ENCODE results near the gene CDH19.

Gene CDH19

GRCh38 chr18:66533693-66534092, 70.2 kb downstream of the CDH19 start:
- no peak for TF ChIP-seq CTCF (IDR thresholded peaks at IDR 0.05)
- Histone ChIP-seq H3K4me3 (ENCODE audit: low read depth in 1 of 2, low read length in 1 of 2) (no peak overlapping the region), H3K4me1 (ENCODE audit: control insufficient read depth in 1 of 2, insufficient read depth in 1 of 2, low read depth in 1 of 2, low read length in 1 of 2) (no peaks in the 10 kb centered on the region), H3K9me3 (no peaks in the 10 kb centered on the region), H3K36me3 (no peaks in the 10 kb centered on the region), H3K27ac (no peak overlapping the region), H3K27me3 (no peaks in the 10 kb centered on the region)

- H3K4me3 ChIP-seq (ENCODE audit: low read depth in 1 of 2, low read length in 1 of 2) = no peak overlapping the region
- no peak overlapping the region for H3K27ac ChIP-seq
- H3K4me1 ChIP-seq (ENCODE audit: control insufficient read depth in 1 of 2, insufficient read depth in 1 of 2, low read depth in 1 of 2, low read length in 1 of 2) = no peaks in the 10 kb centered on the region
- no peak for TF ChIP-seq CTCF (IDR thresholded peaks at IDR 0.05)
- no peaks in the 10 kb centered on the region for H3K27me3 ChIP-seq
- H3K9me3 ChIP-seq = no peaks in the 10 kb centered on the region
- no peaks in the 10 kb centered on the region for H3K36me3 ChIP-seq
These were observed 80.5 kb downstream of the CDH19 start for GRCh38 chr18:66523219-66523991.

- H3K4me3 ChIP-seq (ENCODE audit: low read depth in 1 of 2, low read length in 1 of 2) = no peak overlapping the region
- no peaks in the 10 kb centered on the region for H3K36me3 ChIP-seq
- peaks cover 0 to 3% of the 10 kb centered on the region in 2 experiments for H3K4me1 ChIP-seq (ENCODE audit: control insufficient read depth in 1 of 2, insufficient read depth in 1 of 2, low read depth in 1 of 2, low read length in 1 of 2)
- no peaks in the 10 kb centered on the region for H3K27me3 ChIP-seq
- no peak for TF ChIP-seq CTCF (IDR thresholded peaks at IDR 0.05)
- H3K9me3 ChIP-seq = no peaks in the 10 kb centered on the region
- no peak overlapping the region for H3K27ac ChIP-seq
These were observed 89.9 kb downstream of the CDH19 start for GRCh38 chr18:66513996-66514395.

GRCh38 chr18:66511792-66512191, 92.1 kb downstream of the CDH19 start:
- H3K4me3 ChIP-seq (ENCODE audit: low read depth in 1 of 2, low read length in 1 of 2) = no peak overlapping the region
- TF ChIP-seq CTCF (IDR thresholded peaks at IDR 0.05) = no peak
- no peaks in the 10 kb centered on the region for H3K36me3 ChIP-seq
- no peaks in the 10 kb centered on the region for H3K27me3 ChIP-seq
- H3K27ac ChIP-seq = no peak overlapping the region
- peaks cover 0 to 3% of the 10 kb centered on the region in 2 experiments for H3K4me1 ChIP-seq (ENCODE audit: control insufficient read depth in 1 of 2, insufficient read depth in 1 of 2, low read depth in 1 of 2, low read length in 1 of 2)
- H3K9me3 ChIP-seq = no peaks in the 10 kb centered on the region

GRCh38 chr18:66511289-66511688, 92.6 kb downstream of the CDH19 start:
- H3K27ac ChIP-seq = no peak overlapping the region

More at GRCh38 chr18:66511289-66511688, 92.6 kb downstream of the CDH19 start:
- Histone ChIP-seq H3K36me3 (no peaks in the 10 kb centered on the region), H3K9me3 (no peaks in the 10 kb centered on the region), H3K4me3 (ENCODE audit: low read depth in 1 of 2, low read length in 1 of 2) (no peak overlapping the region), H3K27me3 (no peaks in the 10 kb centered on the region), H3K4me1 (ENCODE audit: control insufficient read depth in 1 of 2, insufficient read depth in 1 of 2, low read depth in 1 of 2, low read length in 1 of 2) (peaks cover 0 to 3% of the 10 kb centered on the region in 2 experiments)
- TF ChIP-seq CTCF (IDR thresholded peaks at IDR 0.05) = no peak

All from neutrophil (primary cell).